Esophagus muscularis mucosa (tissue), 3 donors: ENCODE results near the gene CRPPA.

Source experiments
- CTCF ChIP-seq, 3 experiments: fragments of 200-600 bp in 2 of 3; fragments of 450-650 bp in 1 of 3; sonication (generic) in 2 of 3; IDR thresholded peaks; one replicate each; pipeline ENCODE4 v1.5.1; 2017 to 2019; ENCODE audit warnings: antibody characterized with exemption in 3 of 3, mild to moderate bottlenecking in 2 of 3, moderate library complexity in 1 of 3
- POLR2A ChIP-seq: fragments of 450-650 bp; IDR thresholded peaks from one replicate; pipeline ENCODE4 v1.6.1; 2017; ENCODE audit warnings: antibody characterized with exemption, moderate library complexity, mild to moderate bottlenecking, low read depth
- POLR2AphosphoS5 ChIP-seq, 2 donors: sonication (generic); formaldehyde crosslinking; IDR thresholded peaks; one replicate each; pipeline ENCODE4 v1.6.1; 2017; ENCODE audit warnings: antibody characterized with exemption in 2 of 2

- TF ChIP-seq POLR2A, result no peak
- no peak for TF ChIP-seq POLR2AphosphoS5 (IDR thresholded peaks at IDR 0.05)
- no peak for TF ChIP-seq CTCF (IDR thresholded peaks at IDR 0.05)
Observed at GRCh38 chr7:16400893-16401275, 20.5 kb downstream of the CRPPA start.
